Cardiac septum (tissue), 1 donor: ENCODE results near the gene SPNS2. TPM values are rescaled to one million over a fixed set of nuclear protein-coding genes. Genes with fewer than 3 reads are reported as not detected.

Experiments used
- DNase-seq: peaks from one replicate; pipeline ENCODE4 v3.0.0-alpha.2; 2020; ENCODE audit warnings: low spot score
- intact Hi-C: fragments of 100-400 bp; cut with DNase I; formaldehyde crosslinking; loops from one replicate; pipeline ENCODE4 v1.14.0; 2022
- total RNA-seq: library from RNA; stranded (reverse); fragmentation: NEBNext Ultra II Directional; extraction: Animal tissue kit (Norgen Biotek cat#: 25700); gene quantifications from one replicate; pipeline ENCODE4 v1.2.1, GENCODE V29; 2021
- donor health status: DM: no; HTN: no; CAD: no.

SPNS2 gene
- total RNA-seq, 1 donor from 2014 or later, result 10.3 TPM

GRCh38 chr17:4556996-4557395, 58.3 kb downstream of the SPNS2 start:
- no peak for DNase-seq
- intact Hi-C loops, result loop anchor here (5.0 kb wide), 1 partner anchor 135 kb away; no protein-coding TSS in a partner anchor

DNA sequence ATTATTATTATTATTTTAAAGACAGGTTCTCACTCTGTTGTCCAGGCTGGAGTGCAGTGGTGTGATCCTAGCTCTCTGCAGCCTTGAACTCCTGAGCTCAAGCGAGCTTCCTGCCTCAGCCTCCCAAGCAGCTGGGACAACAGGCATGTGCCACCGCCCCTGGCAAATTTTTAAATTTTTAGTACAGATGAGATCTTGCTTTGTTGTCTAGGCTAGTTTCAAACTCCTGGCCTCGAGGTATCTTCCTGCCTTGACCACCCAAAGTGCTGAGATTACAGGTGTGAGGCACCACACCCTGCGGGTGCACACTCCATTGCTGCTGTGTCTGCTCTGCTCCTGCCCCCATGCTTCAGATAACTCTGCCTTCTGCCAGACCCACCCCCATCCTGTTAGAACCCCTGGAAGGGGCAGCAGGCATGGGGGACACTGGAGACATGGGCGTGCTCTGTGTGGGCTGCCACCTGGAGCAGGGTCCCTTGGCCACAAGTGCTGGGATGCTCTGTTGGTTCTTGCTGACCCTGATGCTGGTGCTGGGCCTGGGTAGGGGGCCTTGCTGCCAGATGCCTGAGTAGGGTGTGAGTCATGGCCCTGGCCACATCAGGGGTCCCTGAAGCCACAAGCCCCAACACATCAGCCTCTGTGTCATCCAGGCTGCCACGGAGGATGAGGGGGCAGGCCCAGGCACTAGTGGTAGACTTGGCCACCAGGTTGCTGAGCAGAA, 59.1 kb downstream of the SPNS2 start:
- intact Hi-C loops, result loop anchor here (5.0 kb wide), 1 partner anchor 135 kb away; no protein-coding TSS in a partner anchor
- DNase-seq, result no peak

DNA sequence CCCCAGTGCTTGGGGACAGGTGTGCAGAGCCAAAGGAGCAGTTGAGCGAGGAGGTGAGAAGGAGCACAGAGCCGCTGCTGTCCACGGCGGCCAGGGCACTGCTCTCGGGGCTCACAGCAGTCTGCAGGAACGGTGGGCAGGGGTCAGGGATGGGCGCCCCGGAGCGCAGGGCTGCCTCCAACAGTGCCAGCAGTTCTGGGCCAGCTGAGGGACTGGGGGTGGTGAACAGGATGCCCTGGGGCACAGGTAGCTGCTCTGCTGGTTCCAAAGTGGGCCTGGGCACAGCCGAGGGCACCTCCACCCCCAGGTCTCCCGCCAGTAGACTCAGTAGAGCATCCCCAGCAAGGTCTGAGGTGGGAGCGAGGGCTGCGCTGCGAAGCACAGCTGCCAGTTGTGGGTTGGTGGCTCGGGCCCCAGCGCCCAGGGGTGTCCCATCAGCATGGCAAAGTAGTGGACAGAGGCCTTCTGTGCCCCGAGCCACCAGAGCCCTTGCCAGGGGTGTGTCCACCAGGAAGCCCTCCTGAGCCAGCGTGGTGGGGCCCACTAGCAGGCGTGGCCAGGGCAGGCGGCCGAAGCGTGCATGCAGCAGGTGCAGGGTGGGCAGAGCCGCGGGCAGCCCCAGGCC, 59.8 kb downstream of the SPNS2 start:
- intact Hi-C loops, result loop anchor here (5.0 kb wide), 1 partner anchor 136 kb away; no protein-coding TSS in a partner anchor
- no peak for DNase-seq

DNA sequence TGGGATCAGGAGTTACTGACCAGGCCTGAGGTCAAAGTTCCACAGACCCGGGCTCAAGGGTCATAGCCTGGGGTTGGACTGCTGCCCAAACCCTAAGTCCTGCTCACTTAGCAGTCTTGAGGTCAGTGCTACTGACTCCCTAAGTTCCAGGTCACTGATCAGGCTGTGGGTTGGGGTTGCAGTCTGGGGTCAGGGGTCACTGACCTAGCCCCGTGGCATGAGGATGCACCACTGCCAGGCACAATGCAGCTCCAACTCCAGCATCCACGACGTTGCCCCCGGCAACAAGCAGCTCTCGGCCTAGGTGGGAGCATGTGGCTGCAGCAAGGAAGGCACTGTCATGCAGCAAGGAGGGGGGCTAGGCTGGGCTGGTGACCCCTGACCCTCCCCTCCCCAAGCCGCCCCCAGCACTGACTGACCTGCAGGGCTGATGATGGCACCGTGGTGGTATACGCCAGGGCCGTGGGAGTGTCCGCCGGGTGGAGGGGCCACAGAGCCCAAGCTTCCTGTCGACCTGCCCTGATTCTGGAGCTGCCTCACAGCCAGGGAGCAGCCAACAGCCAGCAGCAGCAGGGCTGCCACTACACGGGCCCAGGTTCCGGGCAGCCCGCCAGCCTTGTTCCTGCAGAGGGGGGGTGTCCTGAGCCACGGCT, 60.6 kb downstream of the SPNS2 start:
- intact Hi-C loops, result loop anchor here (5.0 kb wide), 1 partner anchor 137 kb away; no protein-coding TSS in a partner anchor
- no peak for DNase-seq

DNA sequence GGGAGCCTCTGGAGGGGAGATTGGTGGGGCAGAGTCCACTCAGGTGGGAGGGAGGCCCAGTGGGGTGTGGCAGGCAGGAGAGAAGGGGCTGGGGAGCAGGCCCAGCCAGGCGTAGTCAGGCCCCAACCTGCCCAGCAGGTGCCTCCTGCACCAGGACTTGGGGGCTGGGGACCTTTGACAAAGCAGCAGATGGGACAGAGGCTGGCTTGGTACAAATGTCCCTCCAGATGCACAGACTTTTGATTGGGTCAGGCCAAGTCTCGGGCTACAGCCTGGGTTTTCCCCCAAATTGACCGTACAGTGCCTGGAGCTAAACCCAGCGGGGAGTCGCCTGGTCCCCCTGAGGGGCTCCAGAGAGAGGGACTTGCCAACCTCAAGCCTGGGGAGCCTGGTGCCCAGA, 61.3 kb downstream of the SPNS2 start:
- intact Hi-C loops, result loop anchor here (5.0 to 10.0 kb wide), 2 partner anchors 138 to 325 kb away; no protein-coding TSS in a partner anchor
- no peak for DNase-seq

- intact Hi-C loops, result loop anchor here (10.0 kb wide), 1 partner anchor 324 kb away; no protein-coding TSS in a partner anchor
- no peak for DNase-seq
Observed at GRCh38 chr17:4560421-4560820, 61.7 kb downstream of the SPNS2 start, which contains the start of gene GGT6. Gene GGT6, minus strand, starts transcription at chr17:4560577. Its CDS starts 56 bp downstream, at chr17:4560521.

GRCh38 chr17:4560837-4561256, 62.2 kb downstream of the SPNS2 start:
- intact Hi-C loops, result loop anchor here (10.0 kb wide), 1 partner anchor 324 kb away; no protein-coding TSS in a partner anchor
- DNase-seq, result no peak

DNA sequence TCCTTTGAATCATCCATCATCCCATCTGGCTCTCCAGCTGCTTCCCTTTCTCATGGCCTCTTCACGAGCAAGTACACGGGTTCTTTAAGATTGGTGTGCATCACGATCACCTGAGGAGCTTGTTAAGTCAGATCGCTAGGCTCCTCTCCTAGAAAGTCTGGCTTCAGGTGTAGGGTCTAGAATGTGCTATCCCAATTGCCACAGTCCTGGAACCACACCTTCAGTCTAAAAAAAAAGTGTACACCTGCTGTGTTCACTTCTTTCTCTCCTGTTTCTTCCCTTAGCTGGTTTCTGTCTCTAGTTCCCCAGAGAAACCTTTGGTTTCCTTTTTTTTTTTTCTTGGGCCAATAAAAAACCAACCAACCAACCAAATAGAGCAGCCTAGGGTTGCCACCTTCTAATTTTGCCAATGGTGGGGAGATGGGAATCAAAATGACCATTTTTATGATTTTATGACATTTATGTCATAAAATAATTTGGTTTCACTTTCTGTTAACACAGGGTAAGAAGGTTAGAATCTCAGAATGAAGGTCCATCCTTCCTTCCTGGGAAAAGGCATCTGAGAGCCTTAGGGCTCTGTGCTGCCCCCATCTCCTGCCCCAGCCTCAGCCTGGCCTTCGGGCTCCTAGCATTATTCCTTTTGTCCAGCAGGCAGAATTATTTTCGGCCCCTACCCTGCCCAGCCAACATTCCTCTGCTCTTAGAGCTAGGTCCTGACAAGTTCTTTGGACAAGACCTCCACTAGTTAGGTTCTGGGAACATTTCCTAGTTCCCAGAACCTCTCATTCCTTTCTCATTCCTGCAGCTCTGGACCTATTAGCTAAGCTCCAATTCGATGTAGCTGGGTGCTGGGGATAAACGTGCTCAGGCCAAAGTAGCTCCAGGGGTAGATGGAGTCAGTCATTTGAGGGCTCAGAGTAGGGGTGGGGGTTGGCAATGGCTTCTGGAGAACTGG, 63.6 kb downstream of the SPNS2 start:
- intact Hi-C loops, result loop anchor here (10.0 kb wide), 1 partner anchor 323 kb away; no protein-coding TSS in a partner anchor
- no peak for DNase-seq

GRCh38 chr17:4565209-4566141, 66.8 kb downstream of the SPNS2 start:
- DNase-seq, result peak; percentile 81
- intact Hi-C loops, result loop anchor here (1.0 to 10.0 kb wide), 2 partner anchors 61 to 319 kb away; no protein-coding TSS in a partner anchor

DNA sequence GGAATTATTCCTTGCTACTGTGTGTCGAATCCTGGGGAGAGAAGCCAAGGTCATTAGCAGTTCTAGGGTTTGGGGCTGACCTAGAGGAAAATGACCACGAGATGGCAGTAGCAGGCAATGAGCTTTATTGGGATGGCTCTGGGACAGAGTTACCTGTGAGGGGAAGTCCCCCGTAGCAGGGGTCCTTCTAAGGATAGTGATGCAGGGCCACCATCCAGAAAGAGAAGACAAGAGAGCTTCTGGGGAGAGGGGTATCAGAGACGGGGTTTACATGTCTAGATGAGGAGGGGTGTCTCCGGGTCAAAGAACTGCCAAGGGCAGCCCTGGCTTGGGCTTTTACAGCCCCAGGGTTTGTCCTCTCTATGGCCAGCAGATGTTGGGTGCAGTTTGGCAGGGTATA, 68.1 kb downstream of the SPNS2 start:
- intact Hi-C loops, result loop anchor here (1.0 to 10.0 kb wide), 2 partner anchors 60 to 318 kb away; no protein-coding TSS in a partner anchor
- DNase-seq, result no peak

DNA sequence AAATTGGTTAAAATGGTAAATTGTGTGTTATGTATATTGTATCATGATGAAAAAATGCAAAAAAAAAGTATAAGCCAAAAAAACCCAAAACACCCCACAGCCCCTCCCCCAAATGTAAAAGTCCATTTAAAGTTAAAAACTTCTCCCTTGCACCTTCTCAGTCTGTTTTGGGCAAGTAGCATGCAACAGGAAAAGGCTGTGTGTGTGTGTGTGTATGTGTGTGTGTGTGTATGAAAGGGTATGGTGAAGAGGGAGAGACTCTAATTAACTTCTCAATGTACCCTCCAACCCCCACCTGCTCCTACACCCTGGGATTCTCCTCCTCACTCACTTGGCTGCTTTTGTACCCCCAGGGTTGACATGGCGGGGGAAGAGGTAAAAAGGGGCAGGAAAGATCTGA, 70.9 kb downstream of the SPNS2 start:
- DNase-seq, result no peak
- intact Hi-C loops, result loop anchor here (10.0 kb wide), 1 partner anchor 315 kb away; no protein-coding TSS in a partner anchor

GRCh38 chr17:4572131-4572530, 73.5 kb downstream of the SPNS2 start:
- no peak for DNase-seq
- intact Hi-C loops, result no loop called here

DNA sequence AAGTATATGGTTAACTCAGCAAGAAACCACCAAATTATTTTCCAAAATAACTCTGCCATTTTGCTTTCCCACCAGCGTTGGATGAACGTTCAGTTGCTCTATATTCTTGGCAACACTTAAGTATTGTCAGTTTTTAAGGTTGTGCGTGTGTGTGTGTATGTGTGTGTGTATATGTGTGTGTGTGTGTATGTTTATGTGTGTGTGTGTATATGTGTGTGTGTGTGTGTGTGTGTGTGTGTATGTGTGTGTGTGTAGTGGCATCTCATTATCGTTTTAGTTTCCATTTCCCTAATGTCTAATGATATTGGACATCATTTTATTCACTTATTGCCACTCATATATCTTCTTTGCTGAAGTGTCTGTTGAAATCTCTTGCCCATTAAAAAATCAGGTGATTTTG, 74.4 kb downstream of the SPNS2 start:
- intact Hi-C loops, result no loop called here
- no peak for DNase-seq

DNA sequence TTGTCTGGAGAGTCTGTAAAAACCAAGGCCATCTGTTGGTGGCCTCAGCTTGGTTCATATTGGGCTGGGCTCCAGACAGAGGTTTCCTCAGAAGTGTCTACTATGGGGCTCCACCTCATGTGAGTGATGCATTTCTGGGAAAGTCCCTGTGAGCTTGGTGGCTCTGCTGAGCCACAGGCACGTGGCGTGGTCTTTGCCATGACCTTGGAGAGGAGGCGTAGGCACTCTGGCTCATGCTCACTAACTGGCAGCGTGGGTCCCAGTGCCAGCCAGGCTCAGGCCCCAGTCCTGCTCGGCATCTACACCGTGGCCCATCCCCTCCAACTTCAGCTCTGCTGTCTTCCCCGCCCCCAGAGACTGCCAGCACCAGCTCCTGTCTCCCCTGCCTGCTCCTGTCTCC, 75.0 kb downstream of the SPNS2 start:
- intact Hi-C loops, result loop anchor here (2.0 kb wide), 1 partner anchor 25 kb away; no protein-coding TSS in a partner anchor
- peak; percentile 88 for DNase-seq

DNA sequence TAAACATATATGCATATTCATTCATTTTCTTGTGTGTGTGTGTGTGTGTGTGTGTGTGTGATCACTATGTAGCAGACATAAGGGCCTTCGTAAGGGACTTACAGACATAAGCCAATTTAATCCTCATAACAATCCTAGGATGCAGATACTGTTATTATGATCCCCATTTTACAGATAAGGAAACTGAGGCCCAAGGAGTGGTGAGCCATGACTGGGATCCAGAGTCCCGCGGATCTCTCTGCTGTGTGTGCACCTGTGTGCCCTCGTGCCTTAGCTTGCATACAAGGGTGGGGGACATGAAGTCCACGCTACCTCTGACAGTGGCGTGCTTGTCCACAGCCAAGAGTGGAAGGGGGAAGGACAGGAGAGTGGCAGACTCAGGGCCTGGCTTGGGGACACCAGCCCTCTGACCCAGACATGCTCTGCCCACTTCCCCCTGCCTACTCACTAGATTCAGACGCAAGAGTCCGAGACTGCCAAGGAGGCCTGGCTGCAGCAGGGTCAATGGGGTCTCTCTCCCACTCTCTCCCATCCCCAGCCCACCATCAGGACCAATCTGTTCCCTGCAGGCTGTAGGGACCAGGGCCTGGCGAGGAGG, 75.9 kb downstream of the SPNS2 start:
- DNase-seq, result no peak
- intact Hi-C loops, result loop anchor here (2.0 kb wide), 1 partner anchor 24 kb away; no protein-coding TSS in a partner anchor

- no peak for DNase-seq
- intact Hi-C loops, result no loop called here
Observed at GRCh38 chr17:4576161-4576558, 77.5 kb downstream of the SPNS2 start.

DNA sequence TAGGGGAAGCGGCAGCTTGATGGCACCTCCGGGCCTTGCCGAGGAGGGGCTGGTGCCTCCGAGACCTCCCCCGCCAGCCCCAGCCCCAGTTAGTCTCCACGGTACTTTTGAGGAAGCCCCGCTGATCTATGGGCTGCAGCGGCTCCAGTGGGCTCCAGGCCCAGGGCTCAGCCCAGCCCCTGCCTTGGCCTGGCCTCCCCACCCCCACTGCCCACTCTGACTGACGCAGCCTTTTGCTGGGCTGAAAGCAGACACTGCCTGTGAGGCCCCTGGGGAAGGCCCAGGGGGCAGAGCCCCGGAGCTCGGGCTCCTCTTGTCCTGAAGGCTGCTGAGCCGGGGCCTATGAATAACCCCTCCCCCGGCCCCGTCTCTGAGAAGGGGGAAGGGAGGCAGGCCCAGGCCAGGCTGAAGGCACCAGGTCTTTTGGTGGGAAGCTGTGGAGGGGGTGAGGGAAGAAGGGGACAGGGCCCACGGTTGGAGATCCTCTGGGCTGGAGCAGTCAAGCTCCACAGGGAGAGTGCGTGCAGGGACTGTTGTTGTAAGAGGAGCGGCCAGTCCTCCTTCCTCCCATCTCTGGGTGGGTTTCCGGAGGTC, 78.1 kb downstream of the SPNS2 start:
- no peak for DNase-seq
- intact Hi-C loops, result no loop called here
